BE2C (cell line): ENCODE results near the gene ANGPT4.
"Not testable (repeated sequence)": the region's sequence is repeated elsewhere in the genome, so short reads cannot be mapped to it uniquely, and the experiment has no call there.

Experiments used
- DNase-seq: peaks from one replicate; pipeline ENCODE4 v3.0.0-alpha.2; 2020
- H3K27me3 ChIP-seq: fragments of 250-450 bp; sonication (Bioruptor Pico); 2 replicates; pipeline ENCODE4 v1.5.1; 2020; ENCODE audit warnings: mild to moderate bottlenecking
- H3K36me3 ChIP-seq: fragments of 250-450 bp; sonication (Bioruptor Pico); 2 replicates; pipeline ENCODE4 v1.5.1; 2020; ENCODE audit warnings: mild to moderate bottlenecking
- H3K4me1 ChIP-seq: fragments of 250-450 bp; sonication (Bioruptor Pico); 2 replicates; pipeline ENCODE4 v1.5.1; 2020
- H3K4me3 ChIP-seq: 2 replicates; pipeline ENCODE4 v1.5.1; 2011; ENCODE audit warnings: low read depth, low read length
- H3K9me3 ChIP-seq: fragments of 250-450 bp; sonication (Bioruptor Pico); 2 replicates; pipeline ENCODE4 v1.5.1; 2020
- TF ChIP-seq, protein P1 (sequence below): IDR thresholded peaks from 2 replicates; pipeline ENCODE4 v1.5.1; 2012; ENCODE audit warnings: mild to moderate bottlenecking, low read depth, low read length

Gene ANGPT4

DNA sequence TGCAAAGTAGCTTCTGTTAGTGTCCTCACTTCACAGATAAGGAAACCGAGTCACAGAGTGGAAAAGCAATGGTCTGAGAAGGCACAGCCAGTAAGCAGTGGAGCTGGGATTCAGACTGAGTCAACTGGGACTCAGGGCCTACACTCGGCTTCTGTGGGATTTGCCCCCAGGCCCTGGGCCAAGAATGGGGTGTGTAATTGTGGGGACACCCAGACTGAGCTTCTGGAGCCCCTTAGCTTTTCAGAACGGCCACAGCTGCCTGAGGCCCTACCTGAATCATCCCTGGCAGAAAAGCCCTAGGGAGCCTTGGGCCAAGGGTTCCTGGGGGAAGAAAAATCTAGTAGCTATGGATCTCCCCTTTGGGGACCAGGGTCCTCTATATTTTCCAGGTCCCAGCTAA lies 6.5 kb downstream of the ANGPT4 start:
- Histone ChIP-seq H3K27me3 (no peaks in the 10 kb centered on the region), H3K4me1 (no peaks in the 10 kb centered on the region), H3K9me3 (no peaks in the 10 kb centered on the region), H3K36me3 (no peaks in the 10 kb centered on the region), H3K4me3 (no peak overlapping the region)
- TF ChIP-seq, protein P1, sequence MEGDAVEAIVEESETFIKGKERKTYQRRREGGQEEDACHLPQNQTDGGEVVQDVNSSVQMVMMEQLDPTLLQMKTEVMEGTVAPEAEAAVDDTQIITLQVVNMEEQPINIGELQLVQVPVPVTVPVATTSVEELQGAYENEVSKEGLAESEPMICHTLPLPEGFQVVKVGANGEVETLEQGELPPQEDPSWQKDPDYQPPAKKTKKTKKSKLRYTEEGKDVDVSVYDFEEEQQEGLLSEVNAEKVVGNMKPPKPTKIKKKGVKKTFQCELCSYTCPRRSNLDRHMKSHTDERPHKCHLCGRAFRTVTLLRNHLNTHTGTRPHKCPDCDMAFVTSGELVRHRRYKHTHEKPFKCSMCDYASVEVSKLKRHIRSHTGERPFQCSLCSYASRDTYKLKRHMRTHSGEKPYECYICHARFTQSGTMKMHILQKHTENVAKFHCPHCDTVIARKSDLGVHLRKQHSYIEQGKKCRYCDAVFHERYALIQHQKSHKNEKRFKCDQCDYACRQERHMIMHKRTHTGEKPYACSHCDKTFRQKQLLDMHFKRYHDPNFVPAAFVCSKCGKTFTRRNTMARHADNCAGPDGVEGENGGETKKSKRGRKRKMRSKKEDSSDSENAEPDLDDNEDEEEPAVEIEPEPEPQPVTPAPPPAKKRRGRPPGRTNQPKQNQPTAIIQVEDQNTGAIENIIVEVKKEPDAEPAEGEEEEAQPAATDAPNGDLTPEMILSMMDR = no peak
- no peak for DNase-seq

DNA sequence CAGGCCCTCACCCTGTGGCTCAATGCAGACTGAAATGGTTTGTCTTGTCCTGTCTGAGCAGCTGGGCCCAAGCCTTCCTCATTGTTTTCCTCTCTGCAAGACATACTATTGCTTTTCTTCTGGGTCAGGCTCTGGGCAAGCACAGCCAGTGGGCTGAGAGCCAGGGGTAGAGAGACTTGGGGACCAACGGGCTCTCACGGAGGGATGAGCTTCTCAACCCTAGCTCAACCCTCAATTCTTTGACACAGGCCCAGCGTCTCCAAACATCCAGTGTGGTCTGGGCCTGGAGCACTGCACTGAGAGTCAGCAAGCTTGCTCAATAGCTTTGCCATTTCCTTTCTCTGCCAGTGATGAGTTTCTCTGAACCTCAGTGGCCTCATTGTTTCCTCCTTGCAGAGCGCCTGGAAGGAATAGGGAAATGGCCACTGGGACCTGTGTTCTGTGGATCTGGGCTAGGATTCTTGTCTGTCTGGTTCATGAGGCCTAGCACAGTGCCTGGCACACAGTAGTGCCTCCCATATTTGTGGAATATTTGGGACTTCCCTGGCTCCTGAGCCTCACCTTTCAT lies 9.3 kb downstream of the ANGPT4 start:
- Histone ChIP-seq H3K36me3 (no peaks in the 10 kb centered on the region), H3K9me3 (no peaks in the 10 kb centered on the region), H3K27me3 (no peaks in the 10 kb centered on the region), H3K4me3 (no peak overlapping the region), H3K4me1 (no peaks in the 10 kb centered on the region)
- TF ChIP-seq, protein P1 = no peak
- no peak for DNase-seq

DNA sequence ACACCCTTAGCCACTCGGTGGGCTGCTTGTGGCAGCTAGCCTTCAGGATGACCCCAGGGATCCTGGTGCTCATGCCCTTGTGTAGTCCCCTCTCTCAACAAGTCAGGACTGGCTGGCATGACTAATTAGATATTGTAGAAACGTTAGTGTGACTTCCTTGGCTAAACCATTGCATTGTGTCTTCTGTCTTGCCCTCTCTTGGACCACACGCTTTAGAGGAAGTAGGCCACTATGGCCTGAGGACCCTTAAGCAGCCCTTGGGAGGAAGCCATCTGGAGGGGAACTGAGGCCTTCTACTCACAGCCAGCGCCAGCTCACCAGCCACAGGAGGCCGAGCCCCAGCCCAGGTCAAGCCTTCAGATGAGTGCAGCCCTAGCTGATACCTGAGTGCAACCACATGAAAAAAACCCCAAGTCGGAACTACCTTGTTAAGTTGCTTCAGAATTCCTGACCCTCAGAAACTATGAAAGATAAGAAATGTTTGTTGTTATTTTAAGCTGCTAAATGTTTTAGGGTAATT lies 10.1 kb downstream of the ANGPT4 start:
- no peak for DNase-seq
- TF ChIP-seq, protein P1 = no peak
- no peaks in the 10 kb centered on the region for H3K36me3 ChIP-seq
- no peaks in the 10 kb centered on the region for H3K9me3 ChIP-seq
- H3K4me3 ChIP-seq = no peak overlapping the region
- H3K27me3 ChIP-seq = no peaks in the 10 kb centered on the region
- H3K4me1 ChIP-seq = no peaks in the 10 kb centered on the region

DNA sequence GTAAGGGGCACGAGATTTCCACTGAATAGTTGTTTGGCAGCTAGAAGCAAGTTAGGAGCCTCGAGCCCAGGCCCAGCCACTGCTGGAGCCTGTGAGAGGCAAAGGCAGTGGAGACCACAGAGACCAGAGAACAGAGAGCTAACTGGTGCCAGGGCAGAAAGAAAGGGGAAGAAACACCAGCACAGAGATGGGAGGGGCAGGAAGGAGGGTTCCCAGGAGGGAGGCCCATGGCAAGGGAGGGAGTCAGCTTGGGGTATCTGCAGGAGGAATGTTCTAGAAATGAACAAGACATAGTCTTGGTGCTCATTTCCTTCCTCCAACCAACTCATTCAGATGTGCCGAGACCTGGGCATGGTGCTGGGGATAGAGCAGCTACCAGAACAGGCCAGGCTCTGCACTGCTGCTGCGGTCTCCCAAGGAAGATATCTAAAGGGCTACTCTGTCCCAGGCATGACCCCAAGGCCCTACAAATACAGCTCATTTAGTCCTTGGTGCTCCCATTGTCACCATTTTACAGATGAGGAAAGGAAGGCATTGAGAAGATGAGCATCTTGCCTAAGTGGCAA lies 10.7 kb downstream of the ANGPT4 start:
- TF ChIP-seq, protein P1 = no peak
- no peak overlapping the region for H3K4me3 ChIP-seq
- no peaks in the 10 kb centered on the region for H3K4me1 ChIP-seq
- no peaks in the 10 kb centered on the region for H3K9me3 ChIP-seq
- no peaks in the 10 kb centered on the region for H3K27me3 ChIP-seq
- H3K36me3 ChIP-seq = no peaks in the 10 kb centered on the region
- DNase-seq = no peak

DNA sequence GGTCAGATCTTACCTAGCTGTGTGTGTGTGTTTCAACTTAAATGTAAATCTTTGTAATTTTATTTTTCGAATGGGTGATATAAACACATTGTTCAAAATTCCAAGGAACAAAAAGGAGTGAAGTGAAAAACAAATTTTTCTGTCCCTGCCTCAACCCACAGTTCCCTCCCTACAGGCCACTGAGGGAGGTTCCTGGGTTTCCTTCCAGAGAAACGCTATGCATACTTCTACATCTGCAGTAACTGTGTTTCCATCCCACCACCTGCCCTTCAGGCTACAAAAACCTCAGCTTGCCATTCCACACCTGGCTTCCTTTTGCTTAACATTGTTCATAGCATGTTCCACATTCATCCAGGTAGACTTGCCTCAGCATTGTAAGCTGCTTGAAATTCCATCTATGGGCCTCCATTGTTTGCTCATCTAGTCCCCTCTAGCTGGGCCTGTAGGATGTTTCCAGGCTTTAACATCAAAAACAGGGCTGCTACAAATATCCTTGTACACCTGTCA lies 12.0 kb downstream of the ANGPT4 start:
- DNase-seq = no peak
- Histone ChIP-seq H3K36me3 (no peaks in the 10 kb centered on the region), H3K4me1 (no peaks in the 10 kb centered on the region), H3K27me3 (no peaks in the 10 kb centered on the region), H3K9me3 (no peaks in the 10 kb centered on the region), H3K4me3 (no peak overlapping the region)
- TF ChIP-seq, protein P1 = no peak

DNA sequence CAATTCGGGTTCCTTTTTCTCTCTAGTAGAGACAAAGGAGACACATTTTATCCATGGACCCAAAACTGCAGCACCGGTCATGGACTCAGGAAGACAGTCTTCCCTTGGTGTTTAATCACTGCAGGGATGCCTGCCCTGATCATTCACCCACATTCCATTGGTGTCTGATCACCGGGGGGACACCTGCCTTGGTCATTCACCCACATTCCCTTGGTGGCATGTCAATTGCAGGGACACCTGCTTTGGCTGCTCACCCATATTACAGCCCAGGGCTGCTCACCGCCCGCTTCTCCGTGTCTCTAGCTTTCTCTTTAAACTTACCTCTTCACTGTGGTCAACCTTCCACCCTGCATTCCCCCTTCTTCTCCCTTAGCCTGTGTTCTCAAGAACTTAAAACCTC lies 18.7 kb downstream of the ANGPT4 start:
- not testable (repeated sequence) for H3K4me3 ChIP-seq, H3K36me3 ChIP-seq, H3K4me1 ChIP-seq, DNase-seq, H3K27me3 ChIP-seq, H3K9me3 ChIP-seq
